Thyroid gland (tissue), 4 donors: ENCODE measurements around the gene DUS1L.

Source experiments
- CTCF ChIP-seq, 6 experiments: fragments of 200-600 bp in 3 of 6; fragments of 450-650 bp in 3 of 6; sonication (generic) in 3 of 6; IDR thresholded peaks; one replicate each; pipeline ENCODE4 v1.5.1; 2016 to 2019; ENCODE audit warnings: antibody characterized with exemption in 6 of 6, mild to moderate bottlenecking in 2 of 6, inconsistent platforms in 1 of 6, moderate library complexity in 1 of 6
- POLR2A ChIP-seq, 2 donors: fragments of 450-650 bp; IDR thresholded peaks; one replicate each; pipeline ENCODE4 v1.6.1; 2017; ENCODE audit warnings: antibody characterized with exemption in 2 of 2, mild to moderate bottlenecking in 2 of 2, moderate library complexity in 1 of 2

DNA sequence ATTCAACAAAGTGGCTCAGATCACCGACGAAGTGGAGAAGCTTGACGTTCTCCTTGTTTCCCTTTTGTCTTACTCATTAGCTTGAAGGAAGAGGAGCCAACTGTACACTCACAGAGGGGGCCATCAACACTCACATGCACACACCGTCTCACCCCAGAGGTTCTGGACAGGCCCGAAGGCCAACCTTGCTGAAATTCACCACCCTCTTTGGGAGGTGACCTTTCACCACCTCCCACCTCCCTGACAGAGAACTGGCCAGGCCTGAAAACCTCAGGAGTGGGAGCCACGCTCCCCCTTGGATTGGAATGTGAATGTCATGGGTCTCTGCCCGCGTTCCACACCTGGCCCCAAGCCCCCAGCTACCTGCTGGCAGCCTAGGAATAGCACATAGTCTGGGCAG lies 30.1 kb downstream of the DUS1L start:
- no peak for TF ChIP-seq CTCF (IDR thresholded peaks at IDR 0.05)
- no peak for TF ChIP-seq POLR2A (IDR thresholded peaks at IDR 0.05)
